IMR-90 (cell line): ENCODE results near the gene UTY. TPM values are rescaled to one million over a fixed set of nuclear protein-coding genes. Genes with fewer than 3 reads are reported as not detected.

ENCODE experiments used
- ATAC-seq: fragments of 200-7000 bp; cut with Tn5 transposase; 2 replicates; pipeline ENCODE4 v1.9.1; 2020; ENCODE audit warnings: low read depth, mild to moderate bottlenecking, moderate library complexity
- BruUV-seq: library from RNA; stranded (reverse); fragments of 400-500 nt; replicated peaks from 2 replicates; lab custom pipeline; 2021; lab: Mats Ljungman, UMichigan
- CTCF ChIA-PET: fragments of 300-600 bp; formaldehyde crosslinking; extraction: SDS; loops from one replicate; lab custom pipeline; 2021; ENCODE audit warnings: antibody characterized with exemption; lab: Yijun Ruan, JAX
- POLR2A ChIA-PET: fragments of 300-600 bp; sonication (Branson Sonifier 250); formaldehyde crosslinking; loops from one replicate; lab custom pipeline; 2022; ENCODE audit warnings: antibody characterized with exemption; ENCODE audit not compliant: unreplicated experiment; lab: Charles Lee
- DNase-seq: peaks from one replicate; pipeline ENCODE4 v3.0.0; 2013
- H2AFZ ChIP-seq: replicated peaks from 2 replicates; pipeline ENCODE3; 2013; ENCODE audit warnings: low read length, mild to moderate bottlenecking; ENCODE audit not compliant: poor library complexity
- H2AK5ac ChIP-seq: 2 replicates; pipeline ENCODE4 v1.6.1; 2013; ENCODE audit warnings: low read depth, low read length, inconsistent platforms
- H2AK9ac ChIP-seq: replicated peaks from 2 replicates; pipeline ENCODE3; 2013; ENCODE audit warnings: mild to moderate bottlenecking, low read depth, low read length, moderate library complexity; ENCODE audit not compliant: poor library complexity
- H2BK120ac ChIP-seq: 2 replicates; pipeline ENCODE4 v1.6.1; 2013; ENCODE audit warnings: low read depth, low read length, inconsistent platforms
- H2BK15ac ChIP-seq: 3 replicates; pipeline ENCODE4 v1.6.1; 2013; ENCODE audit warnings: low read depth, low read length, inconsistent platforms
- H2BK20ac ChIP-seq: 2 replicates; pipeline ENCODE4 v1.6.1; 2013; ENCODE audit warnings: low read depth, mild to moderate bottlenecking, inconsistent platforms, low read length, moderate library complexity
- H2BK5ac ChIP-seq: 2 replicates; pipeline ENCODE4 v1.6.1; 2013; ENCODE audit warnings: mild to moderate bottlenecking, low read depth, low read length, inconsistent platforms; ENCODE audit not compliant: poor library complexity, severe bottlenecking
- H3K14ac ChIP-seq: replicated peaks from 2 replicates; pipeline ENCODE4 v1.6.1; 2013; ENCODE audit warnings: low read depth, low read length, inconsistent platforms
- H3K18ac ChIP-seq: 2 replicates; pipeline ENCODE4 v1.6.1; 2013; ENCODE audit warnings: low read depth, low read length, control low read depth
- H3K23ac ChIP-seq: 2 replicates; pipeline ENCODE4 v1.6.1; 2013; ENCODE audit warnings: low read depth, low read length, inconsistent platforms
- H3K27ac ChIP-seq: 2 replicates; pipeline ENCODE4 v1.5.1; 2013; ENCODE audit warnings: mild to moderate bottlenecking, control low read depth, low read length; ENCODE audit not compliant: insufficient read depth
- H3K27me3 ChIP-seq: 2 replicates; pipeline ENCODE4 v1.6.1; 2013; ENCODE audit warnings: low read length; ENCODE audit not compliant: control insufficient read depth, insufficient read depth
- H3K36me3 ChIP-seq: 2 replicates; pipeline ENCODE4 v1.6.1; 2013; ENCODE audit warnings: low read length, mixed read lengths; ENCODE audit not compliant: control insufficient read depth, insufficient read depth
- H3K4ac ChIP-seq: 2 replicates; pipeline ENCODE4 v1.6.1; 2013; ENCODE audit warnings: low read depth, low read length, inconsistent platforms
- H3K4me1 ChIP-seq: 2 replicates; pipeline ENCODE4 v1.6.1; 2013; ENCODE audit warnings: low read length, mixed read lengths; ENCODE audit not compliant: control insufficient read depth, insufficient read depth
- H3K4me2 ChIP-seq: 2 replicates; pipeline ENCODE4 v1.6.1; 2013; ENCODE audit warnings: low read depth, mild to moderate bottlenecking, control low read depth, low read length, moderate library complexity
- H3K4me3 ChIP-seq: 2 replicates; pipeline ENCODE4 v1.5.1; 2013; ENCODE audit warnings: low read depth, mild to moderate bottlenecking, control low read depth, low read length, moderate library complexity; ENCODE audit not compliant: insufficient read depth
- H3K56ac ChIP-seq: 2 replicates; pipeline ENCODE4 v1.6.1; 2013; ENCODE audit warnings: low read length, inconsistent platforms; ENCODE audit not compliant: insufficient read depth; ENCODE audit errors: extremely low read depth
- H3K79me1 ChIP-seq, 2 experiments: 2 replicates each; pipeline ENCODE4 v1.6.1; 2013; ENCODE audit warnings: low read length in 2 of 2, inconsistent platforms in 1 of 2, low read depth in 1 of 2
- H3K9ac ChIP-seq: 2 replicates; pipeline ENCODE4 v1.6.1; 2013; ENCODE audit warnings: low read depth, low read length, control low read depth
- H3K9me1 ChIP-seq: 2 replicates; pipeline ENCODE4 v1.6.1; 2013; ENCODE audit warnings: low read length, inconsistent platforms; ENCODE audit not compliant: insufficient read depth
- H3K9me3 ChIP-seq: 2 replicates; pipeline ENCODE4 v1.6.1; 2013; ENCODE audit warnings: low read length; ENCODE audit not compliant: control insufficient read depth, insufficient read depth
- H4K20me1 ChIP-seq: 2 replicates; pipeline ENCODE4 v1.6.1; 2013; ENCODE audit warnings: low read length, inconsistent platforms; ENCODE audit not compliant: insufficient read depth
- H4K5ac ChIP-seq: 2 replicates; pipeline ENCODE4 v1.6.1; 2013; ENCODE audit warnings: mild to moderate bottlenecking, low read depth, low read length, control low read depth
- H4K8ac ChIP-seq, 2 experiments: 2 replicates each; pipeline ENCODE4 v1.6.1; 2013; ENCODE audit warnings: low read depth in 2 of 2, low read length in 2 of 2, control low read depth in 1 of 2, inconsistent platforms in 1 of 2
- H4K91ac ChIP-seq: 2 replicates; pipeline ENCODE4 v1.6.1; 2013; ENCODE audit warnings: low read depth, low read length, inconsistent platforms; ENCODE audit not compliant: insufficient read depth
- BHLHE40 ChIP-seq: fragments of 150-350 bp; IDR thresholded peaks from 2 replicates; pipeline ENCODE4 v1.6.1; 2016; ENCODE audit warnings: mild to moderate bottlenecking, low read depth, low read length
- CEBPB ChIP-seq: IDR thresholded peaks from 2 replicates; pipeline ENCODE4 v1.6.1; 2012; ENCODE audit warnings: low read depth, low read length, improper control_type of control experiment
- CHD1 ChIP-seq: IDR thresholded peaks from 2 replicates; pipeline ENCODE4 v1.6.1; 2012; ENCODE audit warnings: low read depth, low read length, improper control_type of control experiment
- CTCF ChIP-seq: conservative IDR thresholded peaks from 2 replicates; pipeline ENCODE4 v1.5.1; 2012; ENCODE audit warnings: mild to moderate bottlenecking, low read depth, low read length, improper control_type of control experiment
- ELK1 ChIP-seq: fragments of 150-350 bp; IDR thresholded peaks from 2 replicates; pipeline ENCODE4 v1.6.1; 2016; ENCODE audit warnings: low read depth, mild to moderate bottlenecking, low read length, moderate library complexity, borderline replicate concordance
- FOS ChIP-seq: fragments of 150-350 bp; IDR thresholded peaks from 2 replicates; pipeline ENCODE4 v1.6.1; 2016; ENCODE audit warnings: low read depth, low read length
- MAFK ChIP-seq: IDR thresholded peaks from 2 replicates; pipeline ENCODE4 v1.6.1; 2012; ENCODE audit warnings: low read depth, low read length, improper control_type of control experiment
- MAZ ChIP-seq: IDR thresholded peaks from 2 replicates; pipeline ENCODE4 v1.6.1; 2012; ENCODE audit warnings: low read depth, mild to moderate bottlenecking, low read length, improper control_type of control experiment, moderate library complexity, borderline replicate concordance
- MXI1 ChIP-seq: IDR thresholded peaks from 2 replicates; pipeline ENCODE4 v1.6.1; 2012; ENCODE audit warnings: low read depth, mild to moderate bottlenecking, low read length, moderate library complexity, borderline replicate concordance
- NFE2L2 ChIP-seq: fragments of 150-350 bp; IDR thresholded peaks from 2 replicates; pipeline ENCODE4 v1.6.1; 2016; ENCODE audit warnings: low read depth, mild to moderate bottlenecking, low read length
- POLR2A ChIP-seq: IDR thresholded peaks from 2 replicates; pipeline ENCODE4 v1.6.1; 2012; ENCODE audit warnings: mild to moderate bottlenecking, low read depth, low read length
- RAD21 ChIP-seq: IDR thresholded peaks from 2 replicates; pipeline ENCODE4 v1.6.1; 2012; ENCODE audit warnings: low read length, improper control_type of control experiment
- RCOR1 ChIP-seq: IDR thresholded peaks from 2 replicates; pipeline ENCODE4 v1.6.1; 2012; ENCODE audit warnings: mild to moderate bottlenecking, low read length, improper control_type of control experiment; ENCODE audit not compliant: insufficient replicate concordance
- RFX5 ChIP-seq: IDR thresholded peaks from 2 replicates; pipeline ENCODE4 v1.8.0; 2012; ENCODE audit warnings: low read depth, mild to moderate bottlenecking, low read length, moderate library complexity
- SMC3 ChIP-seq: fragments of 150-350 bp; IDR thresholded peaks from 2 replicates; pipeline ENCODE4 v1.6.1; 2016; ENCODE audit warnings: low read depth, mild to moderate bottlenecking, antibody characterized with exemption, low read length, moderate library complexity
- USF2 ChIP-seq: fragments of 150-350 bp; IDR thresholded peaks from 2 replicates; pipeline ENCODE4 v1.6.1; 2017; ENCODE audit warnings: mild to moderate bottlenecking, antibody characterized with exemption, low read length, low read depth
- WGBS, 2 experiments: methylation state at CpG; one replicate each; pipeline versions ENCODE4 v1.1.5 to v1.1.7; 2013; ENCODE audit warnings: missing lambda C conversion rate in 2 of 2; ENCODE audit not compliant: insufficient read length in 1 of 2; ENCODE audit errors: extremely low coverage in 2 of 2; 5-methylcytosine and 5-hydroxymethylcytosine counted together
- dilution Hi-C: fragments of 300-500 bp; cut with HindIII; formaldehyde crosslinking; loops from one replicate; pipeline ENCODE4 v1.14.3; 2018; ENCODE audit warnings: low sequenced_read_pairs; ENCODE audit not compliant: unreplicated experiment
- in situ Hi-C: fragments of 300-500 bp; cut with MboI; formaldehyde crosslinking; loops from 3 replicates; pipeline ENCODE4 v1.14.3; 2019; ENCODE audit warnings: low sequenced_read_pairs, inconsistent platforms, mixed read lengths
- intact Hi-C: fragments of 100-400 bp; cut with micrococcal nuclease; formaldehyde crosslinking; loops from 2 replicates; pipeline ENCODE4 v1.10.0; 2022
- polyA plus RNA-seq, 3 experiments: library from polyadenylated mRNA; depleted of rRNA; stranded (reverse); fragments of >200 nt; gene quantifications; 2 replicates each; pipeline ENCODE4 v1.2.3, GENCODE V29; 2012; ENCODE audit warnings: low replicate concordance in 1 of 3
- total RNA-seq: library from RNA; depleted of rRNA; stranded (reverse); fragments of >200 nt; gene quantifications from 2 replicates; pipeline ENCODE4 v1.2.3, GENCODE V29; 2012

The UTY gene
- total and polyA plus RNA-seq, 2 of the 4 experiments (the other 2 are of a cell fraction) = not detected

- POLR2A ChIA-PET = no interaction called here
Measured at GRCh38 chrY:13435206-13435967, 44.4 kb downstream of the UTY start.

More at GRCh38 chrY:13435206-13435967, 44.4 kb downstream of the UTY start:
- no peak overlapping the region for H2AK5ac ChIP-seq
- in situ Hi-C loops = no loop called here
- H3K56ac ChIP-seq = no peak overlapping the region
- WGBS, 2 experiments = no CpG with 5 or more reads among the region's 22 CpGs
- H2AFZ ChIP-seq = no peak overlapping the region
- no peak overlapping the region for H3K4me3 ChIP-seq
- no peak overlapping the region for H2BK5ac ChIP-seq
- no peak overlapping the region for H2BK15ac ChIP-seq
- BruUV-seq = no TSS peak
- H4K5ac ChIP-seq = no peak overlapping the region
- H2BK20ac ChIP-seq = no peak overlapping the region
- no peak overlapping the region for H3K23ac ChIP-seq
- H2AK9ac ChIP-seq = no peak overlapping the region
- no peak for DNase-seq
- H3K14ac ChIP-seq = no peak overlapping the region
- H3K9ac ChIP-seq = no peak overlapping the region
- no peaks in the 10 kb centered on the region for H3K9me3 ChIP-seq
- H3K4ac ChIP-seq = no peak overlapping the region
- no peaks in the 10 kb centered on the region for H3K27me3 ChIP-seq
- H3K9me1 ChIP-seq = no peaks in the 10 kb centered on the region
- H3K18ac ChIP-seq = no peak overlapping the region
- no peak overlapping the region for H3K27ac ChIP-seq
- CTCF ChIA-PET = no interaction called here
- H4K8ac ChIP-seq = no peak overlapping the region
- no peak overlapping the region for H3K4me2 ChIP-seq
- H4K91ac ChIP-seq = no peak overlapping the region
- no peaks in the 10 kb centered on the region for H3K36me3 ChIP-seq
- no peak overlapping the region for H2BK120ac ChIP-seq
- TF ChIP-seq USF2 (no peak), ELK1 (no peak), BHLHE40 (no peak), MAZ (no peak), NFE2L2 (no peak), MAFK (no peak), CHD1 (no peak), CTCF (no peak), FOS (no peak), CEBPB (no peak), POLR2A (no peak), MXI1 (no peak), RAD21 (no peak), RCOR1 (no peak), SMC3 (no peak), RFX5 (no peak)
- H3K4me1 ChIP-seq = no peaks in the 10 kb centered on the region
- no peak for ATAC-seq
- H4K20me1 ChIP-seq = no peaks in the 10 kb centered on the region
- dilution Hi-C loops = no loop called here
- intact Hi-C loops = no loop called here
- H3K79me1 ChIP-seq = no peaks in the 10 kb centered on the region
